Measurements from ENCODE around the gene ARSA.

The ARSA gene

DNA sequence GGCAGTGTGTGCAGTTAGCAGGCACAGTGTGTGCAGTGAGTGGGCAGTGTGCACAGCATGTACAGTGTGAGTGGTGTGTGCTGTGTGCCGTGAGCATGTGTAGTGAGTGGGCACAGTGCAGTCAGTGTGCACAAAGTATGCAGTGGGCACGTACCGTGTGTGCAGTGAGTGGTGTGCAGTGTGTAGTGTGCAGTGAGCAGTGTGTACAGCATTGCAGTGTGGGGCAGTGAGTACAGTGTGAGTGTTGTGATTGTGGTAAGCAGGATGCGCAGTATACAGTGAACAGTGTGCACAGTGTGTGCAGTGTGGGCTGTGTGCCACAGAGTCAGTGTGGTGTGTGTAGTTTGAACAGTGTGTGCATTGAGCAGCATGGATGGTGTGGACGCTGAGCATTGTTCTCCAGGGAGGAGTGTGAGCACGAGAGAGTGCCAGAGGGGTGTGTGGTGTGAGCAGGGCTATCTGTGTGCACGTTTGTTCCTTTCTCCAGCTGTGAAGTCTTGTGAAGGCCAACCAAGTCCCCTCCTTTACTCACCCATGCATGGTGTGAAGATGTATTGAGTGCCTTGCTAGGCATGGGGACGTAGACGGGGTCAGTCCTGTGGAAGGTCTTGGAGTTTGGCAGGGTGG, 47.7 kb upstream of the ARSA start:
- TF ChIP-seq CTCF (IDR thresholded peaks at IDR 0.05; ENCODE audit: low read depth, low read length, poor library complexity, severe bottlenecking) (no peak), EZH2phosphoT487 (IDR thresholded peaks at IDR 0.05; ENCODE audit: borderline replicate concordance, low read length) (no peak)
- Histone ChIP-seq H3F3A (ENCODE audit: control insufficient read depth, insufficient read depth) (no peaks in the 10 kb centered on the region), H3K36me3 (ENCODE audit: control insufficient read depth, low read length) (no peaks in the 10 kb centered on the region), H3K27ac (ENCODE audit: low read depth, low read length) (no peak overlapping the region), H3K4me3 (ENCODE audit: low read length) (no peak overlapping the region), H4K20me1 (ENCODE audit: control insufficient read depth, insufficient read depth, low read depth, low read length) (no peaks in the 10 kb centered on the region), H3K9me3 (ENCODE audit: control insufficient read depth, insufficient read depth, low read length) (peaks cover 16% of the 10 kb centered on the region), H3K4me1 (ENCODE audit: control insufficient read depth, low read length) (no peaks in the 10 kb centered on the region), H3K27me3 (ENCODE audit: control insufficient read depth, low read length) (peaks cover 10% of the 10 kb centered on the region), H3K4me2 (ENCODE audit: low read length) (no peak overlapping the region), H3K79me2 (ENCODE audit: control insufficient read depth, low read length) (no peaks in the 10 kb centered on the region), H3K9me2 (replicated peaks; ENCODE audit: control insufficient read depth, low read length) (no peaks in the 10 kb centered on the region)

DNA sequence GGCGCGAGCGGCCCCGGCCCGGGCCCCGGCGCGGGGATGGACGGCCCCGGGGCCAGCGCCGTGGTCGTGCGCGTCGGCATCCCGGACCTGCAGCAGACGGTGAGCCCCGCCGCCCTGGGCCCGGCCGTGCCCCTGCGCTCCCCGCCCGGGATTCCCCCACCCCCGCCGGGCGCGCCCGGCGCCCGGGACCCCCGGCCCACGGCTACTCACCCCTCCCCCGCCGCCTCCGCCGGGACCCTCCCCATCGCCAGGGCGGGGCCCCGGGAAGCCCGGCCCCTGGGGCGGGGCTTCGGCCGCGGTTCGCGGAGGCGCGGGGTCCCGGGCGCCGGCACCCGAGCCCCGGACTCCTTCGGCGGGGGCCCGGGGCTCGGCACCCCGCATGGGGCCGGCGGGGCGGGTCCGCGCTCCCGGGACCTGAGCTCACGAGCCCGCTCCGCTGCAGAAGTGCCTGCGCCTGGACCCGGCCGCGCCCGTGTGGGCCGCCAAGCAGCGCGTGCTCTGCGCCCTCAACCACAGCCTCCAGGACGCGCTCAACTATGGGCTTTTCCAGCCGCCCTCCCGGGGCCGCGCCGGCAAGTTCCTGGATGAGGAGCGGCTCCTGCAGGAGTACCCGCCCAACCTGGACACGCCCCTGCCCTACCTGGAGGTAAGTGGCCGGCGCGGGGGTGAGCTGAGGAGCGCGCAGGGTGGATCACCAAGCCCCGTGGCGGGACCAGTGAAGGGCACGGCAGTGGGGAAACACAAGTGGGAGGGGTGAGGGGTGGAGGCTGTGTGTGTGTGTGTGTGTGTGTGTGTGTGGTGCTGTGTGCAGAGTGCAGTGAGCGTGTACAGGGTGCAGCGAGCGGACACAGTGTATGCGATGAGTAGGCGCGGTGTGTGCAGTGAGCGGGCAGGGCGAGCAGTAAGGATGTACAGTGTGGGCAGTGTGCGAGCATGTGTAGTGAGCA, 46.9 kb upstream of the ARSA start:
- H3K4me3 ChIP-seq (ENCODE audit: low read length) = no peak overlapping the region
- no peak overlapping the region for H3K27ac ChIP-seq (ENCODE audit: low read depth, low read length)

GRCh38 chr22:50674130-50674500, 46.2 kb upstream of the ARSA start:
- no peak overlapping the region for H3K4me2 ChIP-seq (ENCODE audit: low read length)
- H3K4me1 ChIP-seq (ENCODE audit: control insufficient read depth, low read length) = no peaks in the 10 kb centered on the region
- TF ChIP-seq EZH2phosphoT487 (IDR thresholded peaks at IDR 0.05; ENCODE audit: borderline replicate concordance, low read length) (no peak), CTCF (IDR thresholded peaks at IDR 0.05; ENCODE audit: low read depth, low read length, poor library complexity, severe bottlenecking) (no peak)
- peaks cover 13% of the 10 kb centered on the region for H3K27me3 ChIP-seq (ENCODE audit: control insufficient read depth, low read length)
- no peak overlapping the region for H3K4me3 ChIP-seq (ENCODE audit: low read length)
- no peaks in the 10 kb centered on the region for H3K9me2 ChIP-seq (replicated peaks; ENCODE audit: control insufficient read depth, low read length)
- peaks cover 13% of the 10 kb centered on the region for H3K9me3 ChIP-seq (ENCODE audit: control insufficient read depth, insufficient read depth, low read length)
- no peaks in the 10 kb centered on the region for H3K36me3 ChIP-seq (ENCODE audit: control insufficient read depth, low read length)
- H4K20me1 ChIP-seq (ENCODE audit: control insufficient read depth, insufficient read depth, low read depth, low read length) = no peaks in the 10 kb centered on the region
- no peaks in the 10 kb centered on the region for H3F3A ChIP-seq (ENCODE audit: control insufficient read depth, insufficient read depth)
- no peaks in the 10 kb centered on the region for H3K79me2 ChIP-seq (ENCODE audit: control insufficient read depth, low read length)
- H3K27ac ChIP-seq (ENCODE audit: low read depth, low read length) = no peak overlapping the region

More for the DNA sequence above, 46.9 kb upstream of the ARSA start:
- no peaks in the 10 kb centered on the region for H3K79me2 ChIP-seq (ENCODE audit: control insufficient read depth, low read length)
- H3K4me1 ChIP-seq (ENCODE audit: control insufficient read depth, low read length) = no peaks in the 10 kb centered on the region
- no peaks in the 10 kb centered on the region for H3K36me3 ChIP-seq (ENCODE audit: control insufficient read depth, low read length)
- H3K9me2 ChIP-seq (replicated peaks; ENCODE audit: control insufficient read depth, low read length) = no peaks in the 10 kb centered on the region
- H3K9me3 ChIP-seq (ENCODE audit: control insufficient read depth, insufficient read depth, low read length) = peaks cover 16% of the 10 kb centered on the region
- TF ChIP-seq CTCF (IDR thresholded peaks at IDR 0.05; ENCODE audit: low read depth, low read length, poor library complexity, severe bottlenecking) (no peak), EZH2phosphoT487 (IDR thresholded peaks at IDR 0.05; ENCODE audit: borderline replicate concordance, low read length) (no peak)
- H3K4me2 ChIP-seq (ENCODE audit: low read length) = no peak overlapping the region
- H4K20me1 ChIP-seq (ENCODE audit: control insufficient read depth, insufficient read depth, low read depth, low read length) = no peaks in the 10 kb centered on the region
- H3F3A ChIP-seq (ENCODE audit: control insufficient read depth, insufficient read depth) = no peaks in the 10 kb centered on the region
- H3K27me3 ChIP-seq (ENCODE audit: control insufficient read depth, low read length) = peaks cover 13% of the 10 kb centered on the region
